ENCODE data around the gene CNST.
"Not testable (repeated sequence)": the region's sequence is repeated elsewhere in the genome, so short reads cannot be mapped to it uniquely, and the experiment has no call there.

CNST gene

DNA sequence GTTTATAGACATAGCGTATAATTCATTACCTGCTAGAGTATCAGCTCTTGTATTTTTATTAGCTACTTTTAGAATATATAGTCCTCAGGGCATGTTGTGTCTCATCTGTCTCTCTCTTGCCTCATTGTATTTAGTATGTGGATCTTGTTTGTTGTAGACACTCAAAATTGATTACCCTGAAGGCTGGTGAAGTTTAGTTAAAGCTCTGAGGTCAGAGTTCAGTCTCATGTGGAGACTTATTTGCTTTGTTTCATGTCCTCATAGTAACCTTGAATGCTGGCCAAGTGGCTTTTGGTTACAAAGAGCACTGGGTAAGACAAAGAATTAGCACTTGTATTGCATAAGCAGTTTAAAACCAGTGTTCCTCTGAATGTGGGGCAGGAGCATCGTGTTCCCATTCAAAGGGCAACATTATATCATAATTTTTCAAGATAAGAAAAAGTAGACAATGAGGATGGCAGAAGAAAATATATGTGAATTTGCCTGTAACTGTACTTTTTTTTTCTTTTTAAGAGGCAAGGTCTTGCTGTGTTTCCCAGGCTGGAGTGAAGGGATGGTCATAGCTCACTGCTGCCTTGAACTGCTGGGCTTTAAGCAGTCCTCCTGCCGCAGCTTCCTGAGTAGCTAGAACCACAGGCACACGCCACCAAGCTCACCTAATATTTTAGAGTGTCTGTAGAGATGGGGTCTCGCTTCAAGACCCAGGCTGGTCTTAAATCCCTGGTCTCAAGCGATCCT lies 17.4 kb downstream of the CNST start:
- DNase-seq, result no peak

DNA sequence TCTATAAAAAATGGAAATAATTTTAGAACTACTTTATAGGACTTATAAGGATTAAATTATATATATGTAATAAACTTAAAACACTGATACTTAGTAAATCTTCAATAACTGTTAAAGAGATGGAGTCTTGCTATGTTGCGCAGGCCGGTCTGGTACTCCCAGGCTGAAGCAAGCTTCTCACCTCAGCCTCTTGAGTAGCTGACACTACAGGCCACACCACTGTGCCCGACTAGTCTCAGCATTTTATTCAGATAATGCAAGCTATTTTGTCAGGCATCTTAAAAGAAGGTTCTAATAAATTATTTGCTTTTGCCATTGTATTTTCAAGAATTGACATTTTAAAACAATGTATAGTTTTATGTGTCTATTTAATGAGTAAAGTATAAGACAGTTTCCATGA lies 20.8 kb downstream of the CNST start:
- no peak for DNase-seq

DNA sequence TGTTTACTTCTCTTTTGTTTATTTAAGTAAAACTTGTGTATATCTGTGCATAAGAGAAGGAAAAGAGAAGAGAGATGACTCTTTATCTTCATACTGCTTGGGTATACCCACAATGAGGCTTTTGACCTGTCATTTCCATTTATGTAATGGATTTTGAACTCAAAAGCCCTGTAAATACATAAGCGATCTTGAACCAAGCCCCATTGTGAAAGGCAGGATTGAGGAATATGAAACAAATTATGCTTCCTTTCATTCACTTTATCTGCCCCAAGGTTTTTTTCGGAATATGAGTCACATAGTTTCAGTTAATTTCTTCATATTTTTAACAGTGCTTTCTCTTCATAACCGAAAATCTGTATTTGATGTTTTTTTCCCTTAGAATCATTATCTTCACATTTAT lies 21.4 kb downstream of the CNST start:
- DNase-seq, result peak; percentile 37

DNA sequence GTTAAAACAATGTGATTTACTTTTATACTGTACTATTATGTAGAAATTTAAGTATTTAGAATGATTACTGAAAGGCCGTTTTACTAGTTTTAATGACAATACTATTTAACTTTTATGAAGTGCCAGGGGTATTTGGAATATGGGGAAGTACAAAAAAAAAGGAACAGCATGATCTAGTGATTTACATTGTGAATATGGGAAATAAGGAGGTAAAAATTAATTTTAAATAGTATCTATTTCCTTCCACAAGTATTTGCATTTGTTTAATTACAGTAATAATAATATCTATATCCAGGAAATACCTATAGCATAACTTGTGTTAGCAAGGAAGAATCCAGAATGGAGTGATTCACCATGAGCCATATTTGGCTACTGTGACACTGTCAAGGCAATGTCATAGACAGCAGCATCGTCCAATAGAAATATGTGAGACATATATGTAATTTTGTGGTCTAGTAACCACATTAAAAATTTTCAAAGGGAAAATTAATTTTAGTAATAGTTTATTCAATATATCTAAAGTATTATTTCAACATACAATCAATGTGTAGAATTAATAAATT lies 22.0 kb downstream of the CNST start:
- DNase-seq, result no peak

DNA sequence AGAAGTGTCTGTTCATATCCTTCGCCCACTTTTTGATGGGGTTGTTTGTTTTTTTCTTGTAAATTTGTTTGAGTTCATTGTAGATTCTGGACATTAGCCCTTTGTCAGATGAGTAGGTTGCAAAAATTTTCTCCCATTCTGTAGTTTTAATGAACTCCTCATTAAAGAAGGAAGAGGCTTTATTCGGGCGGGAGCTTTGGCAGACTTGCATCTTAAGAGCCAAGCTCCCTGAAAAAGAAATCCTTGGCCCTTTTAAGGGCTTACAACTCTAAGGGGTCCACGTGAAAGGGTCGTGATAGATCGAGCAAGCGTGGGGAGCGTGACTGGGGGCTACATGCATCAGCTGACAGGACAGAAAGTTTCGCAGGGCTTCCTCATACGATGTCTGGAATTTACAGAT lies 23.7 kb downstream of the CNST start:
- DNase-seq, result not testable (repeated sequence)

DNA sequence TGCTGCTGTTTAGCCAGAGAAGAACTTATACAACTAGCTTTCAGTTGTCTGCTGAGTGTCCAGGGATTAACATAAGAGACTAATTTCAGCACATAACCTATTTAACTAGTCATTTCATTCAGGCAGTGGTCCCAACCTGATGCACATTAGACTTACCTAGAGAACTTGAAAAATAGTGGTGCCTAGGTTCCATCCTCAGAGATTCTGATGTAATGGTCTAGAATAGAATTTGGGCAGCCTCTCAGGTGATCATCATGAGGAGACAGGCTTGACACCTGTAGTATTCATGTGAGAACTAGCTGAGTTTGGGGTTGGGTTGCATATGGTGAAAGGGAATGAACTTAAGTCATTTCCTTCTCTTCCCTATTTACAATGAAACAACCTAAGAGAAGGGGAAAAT lies 24.8 kb downstream of the CNST start:
- DNase-seq, result no peak

DNA sequence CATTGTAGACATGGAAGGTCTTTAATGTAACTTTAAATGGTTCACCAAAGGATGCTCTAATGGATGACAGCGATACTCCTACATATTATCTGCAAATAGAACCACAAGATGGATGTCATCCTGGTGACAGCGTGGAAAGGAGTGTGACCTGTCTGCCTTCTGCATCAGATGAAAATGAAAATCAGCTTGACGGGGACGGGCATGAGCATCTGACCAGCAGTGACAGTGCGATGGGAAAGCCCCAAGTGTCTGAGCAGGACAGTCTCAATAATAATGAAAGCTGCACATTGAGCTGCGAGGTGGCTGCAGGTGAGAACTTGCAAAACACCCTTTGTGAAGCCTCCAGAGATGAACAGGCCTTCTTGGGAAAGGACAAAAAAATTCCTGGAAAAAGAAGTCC lies 25.2 kb downstream of the CNST start:
- DNase-seq, result peak; percentile 52

DNA sequence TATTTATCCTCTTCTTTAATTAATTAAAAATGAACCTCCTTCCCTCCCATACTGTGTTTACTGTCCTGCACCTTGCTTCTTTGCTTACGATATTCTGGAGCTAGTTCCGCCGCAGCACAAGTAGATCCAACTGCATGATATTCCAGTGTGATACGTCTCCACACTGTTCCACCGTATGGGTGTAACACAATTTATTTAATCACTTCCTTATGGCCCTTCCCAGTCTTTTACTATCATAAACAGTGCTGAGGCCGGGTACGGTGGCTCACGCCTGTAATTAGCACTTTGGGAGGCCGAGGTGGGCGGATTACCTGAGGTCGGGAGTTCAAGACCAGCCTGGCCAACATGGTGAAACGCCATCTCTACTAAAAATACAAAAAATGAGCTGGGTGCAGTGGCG lies 25.7 kb downstream of the CNST start:
- DNase-seq, result no peak

DNA sequence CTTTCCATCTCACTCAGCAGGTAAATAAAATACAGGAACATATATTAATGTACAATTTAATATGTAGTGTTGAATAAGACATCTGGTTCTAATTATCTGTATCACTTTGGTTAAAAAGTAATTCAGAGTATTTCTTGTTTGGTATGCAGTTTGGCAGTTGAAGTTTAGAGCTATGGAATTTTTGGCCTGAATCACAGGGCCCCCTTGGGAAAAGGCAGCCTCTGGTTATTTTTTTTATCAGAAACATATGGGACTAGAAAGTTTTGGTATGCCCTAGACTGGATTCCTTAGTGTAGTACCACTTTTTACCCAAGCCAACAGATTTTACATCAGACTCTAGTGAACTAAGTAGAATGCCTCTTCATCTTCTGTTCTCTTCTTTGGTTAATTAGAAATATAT lies 26.4 kb downstream of the CNST start:
- DNase-seq, result no peak

DNA sequence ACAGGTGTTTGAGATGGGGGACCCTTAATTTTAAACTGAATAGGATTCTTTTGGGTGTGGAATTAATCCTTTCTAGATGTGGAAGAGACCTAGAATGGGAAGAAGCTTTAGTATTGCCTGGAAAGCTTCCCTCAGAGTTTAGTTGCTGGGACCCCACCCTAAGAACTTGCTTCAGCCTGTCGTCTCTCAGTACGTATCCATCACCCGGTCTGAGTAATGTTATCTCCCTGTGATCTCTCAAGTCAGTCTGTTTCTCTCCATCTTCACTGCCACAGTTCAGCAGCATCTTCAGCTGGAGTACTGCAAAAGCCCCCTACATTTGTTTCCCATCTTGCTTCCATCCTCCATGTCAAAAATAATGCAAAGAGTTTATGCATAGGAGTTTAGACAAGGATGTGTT lies 28.9 kb downstream of the CNST start:
- no peak for DNase-seq

DNA sequence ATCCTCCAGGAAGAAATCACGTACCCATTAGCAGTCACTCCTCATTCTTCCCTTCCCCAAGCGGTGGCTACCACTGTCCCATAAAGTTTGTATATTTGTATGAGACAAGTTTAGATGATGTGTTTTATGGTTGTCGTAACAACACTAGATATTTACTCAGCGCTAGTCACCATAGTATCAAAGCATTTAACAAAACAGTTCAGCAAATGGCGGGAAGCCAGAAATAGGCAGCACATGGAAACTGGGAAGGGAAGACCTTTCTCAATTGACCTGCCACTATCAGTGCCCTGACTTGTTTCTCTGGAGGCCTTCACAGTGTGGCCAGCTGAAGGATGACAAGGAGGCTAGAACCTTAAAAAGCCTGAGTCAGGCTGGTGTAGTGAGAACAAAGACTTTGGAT lies 31.1 kb downstream of the CNST start:
- DNase-seq, result no peak

DNA sequence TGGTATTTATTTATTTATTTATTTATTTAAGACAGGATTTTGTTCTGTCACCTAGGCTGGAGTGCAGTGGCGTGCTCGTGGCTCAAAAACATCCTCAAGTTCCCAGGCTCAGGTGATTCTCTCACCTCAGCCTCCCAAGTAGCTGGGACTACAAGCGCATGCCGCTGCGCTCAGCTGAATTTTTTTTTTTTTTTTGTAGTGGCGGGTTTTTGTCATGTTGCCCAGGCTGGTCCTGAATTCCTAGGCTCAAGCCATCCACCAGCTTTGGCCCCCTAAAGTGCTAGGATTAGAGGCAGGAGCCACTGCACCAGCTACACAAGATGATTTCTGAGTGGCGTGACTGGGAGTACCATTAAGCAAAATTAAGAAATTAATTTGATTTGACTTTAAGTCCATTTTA lies 31.7 kb downstream of the CNST start:
- DNase-seq, result no peak

DNA sequence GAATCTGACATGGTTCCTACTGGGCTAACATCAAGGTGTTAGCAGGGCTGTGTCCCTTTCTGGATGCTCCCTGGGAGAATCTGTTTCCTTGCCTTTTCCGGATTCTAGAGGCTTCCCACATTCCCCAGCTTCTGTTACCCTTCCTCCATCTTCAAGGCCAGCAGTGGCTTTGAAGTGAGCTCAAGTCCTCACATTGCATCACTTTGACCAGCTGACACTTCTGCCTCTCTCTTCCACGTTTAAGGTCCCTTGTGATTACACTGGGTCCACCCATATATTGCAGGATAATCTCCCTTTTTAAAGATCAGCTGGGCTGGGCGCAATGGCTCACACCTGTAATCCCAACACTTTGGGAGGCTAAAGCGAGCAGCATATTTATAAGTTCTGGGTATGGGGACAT lies 33.1 kb downstream of the CNST start:
- DNase-seq, result no peak

DNA sequence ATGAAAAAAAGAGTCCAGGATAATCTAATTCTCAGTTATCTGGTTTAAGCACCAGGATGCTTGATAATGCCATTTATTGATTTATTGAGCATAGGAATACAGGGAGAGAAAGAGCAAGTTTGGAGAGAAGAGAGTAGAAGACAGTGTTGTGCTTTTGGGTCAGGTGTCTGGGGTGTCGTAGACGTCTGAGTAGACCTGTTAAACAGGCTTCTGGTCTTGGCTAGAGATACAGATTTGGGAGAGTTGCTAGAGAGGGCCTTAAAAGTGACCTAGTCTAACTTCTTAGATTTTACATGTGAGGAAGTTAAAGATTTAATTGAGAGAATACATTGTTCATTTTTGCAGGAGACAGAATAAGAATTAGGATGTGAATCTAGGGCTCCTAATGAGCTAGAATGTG lies 34.3 kb downstream of the CNST start:
- no peak for DNase-seq

DNA sequence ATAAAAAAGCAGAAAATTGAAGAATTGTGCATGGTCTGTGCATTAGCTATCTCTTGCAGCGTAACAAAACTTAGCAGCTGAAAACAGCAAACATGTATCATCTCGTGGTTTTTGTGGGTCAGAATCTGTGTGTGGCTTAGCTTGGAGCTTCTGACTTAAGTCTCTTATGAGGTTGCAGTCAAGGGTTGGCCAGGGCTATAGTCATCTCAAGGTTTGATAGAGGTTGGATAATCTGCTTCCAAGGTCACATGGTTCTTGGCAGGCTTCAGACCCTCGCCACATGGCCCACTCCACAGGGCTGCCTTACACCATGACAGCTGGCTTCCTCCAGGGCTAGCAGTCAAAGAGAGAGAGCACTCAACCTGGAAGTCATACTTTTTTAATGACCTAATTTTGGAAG lies 35.9 kb downstream of the CNST start:
- DNase-seq, result peak; percentile 42

DNA sequence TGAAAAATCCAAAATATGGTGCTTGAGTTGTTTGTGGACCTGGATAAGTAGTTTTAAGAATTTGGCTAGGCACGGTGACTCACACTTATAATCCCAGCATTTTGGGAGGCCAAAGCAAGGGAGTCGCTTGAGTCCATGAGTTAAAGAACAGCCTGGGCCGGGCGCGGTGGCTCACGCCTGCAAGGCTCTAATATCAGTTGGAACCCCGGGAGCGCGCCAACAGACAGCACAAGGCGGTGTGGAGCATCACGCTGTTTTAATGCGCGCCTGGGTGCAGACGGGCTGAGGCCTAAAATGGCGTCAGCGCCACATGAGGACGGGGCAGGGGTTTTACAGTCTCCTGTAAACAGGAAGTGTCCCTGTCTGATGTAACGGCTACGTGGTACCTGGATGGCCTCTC lies 39.0 kb downstream of the CNST start:
- DNase-seq, result not testable (repeated sequence)

DNA sequence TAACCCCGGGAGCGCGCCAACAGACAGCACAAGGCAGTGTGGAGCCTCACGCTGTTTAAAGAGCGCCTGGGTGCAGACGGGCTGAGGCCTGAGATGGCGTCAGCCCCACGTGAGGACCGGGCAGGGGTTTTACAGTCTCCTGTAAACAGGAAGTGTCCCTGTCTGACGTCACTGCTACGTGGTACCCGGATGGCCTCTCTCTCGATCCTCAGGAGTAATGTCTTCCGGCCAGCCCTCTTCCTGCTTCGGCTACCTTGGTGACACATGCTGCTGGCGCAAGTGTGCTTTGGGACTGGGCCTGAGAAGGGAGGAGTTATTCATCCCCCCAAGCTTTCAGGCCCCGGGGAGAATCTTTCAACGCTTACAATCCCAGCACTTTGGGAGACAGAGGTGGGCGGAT lies 41.2 kb downstream of the CNST start:
- DNase-seq, result no peak

DNA sequence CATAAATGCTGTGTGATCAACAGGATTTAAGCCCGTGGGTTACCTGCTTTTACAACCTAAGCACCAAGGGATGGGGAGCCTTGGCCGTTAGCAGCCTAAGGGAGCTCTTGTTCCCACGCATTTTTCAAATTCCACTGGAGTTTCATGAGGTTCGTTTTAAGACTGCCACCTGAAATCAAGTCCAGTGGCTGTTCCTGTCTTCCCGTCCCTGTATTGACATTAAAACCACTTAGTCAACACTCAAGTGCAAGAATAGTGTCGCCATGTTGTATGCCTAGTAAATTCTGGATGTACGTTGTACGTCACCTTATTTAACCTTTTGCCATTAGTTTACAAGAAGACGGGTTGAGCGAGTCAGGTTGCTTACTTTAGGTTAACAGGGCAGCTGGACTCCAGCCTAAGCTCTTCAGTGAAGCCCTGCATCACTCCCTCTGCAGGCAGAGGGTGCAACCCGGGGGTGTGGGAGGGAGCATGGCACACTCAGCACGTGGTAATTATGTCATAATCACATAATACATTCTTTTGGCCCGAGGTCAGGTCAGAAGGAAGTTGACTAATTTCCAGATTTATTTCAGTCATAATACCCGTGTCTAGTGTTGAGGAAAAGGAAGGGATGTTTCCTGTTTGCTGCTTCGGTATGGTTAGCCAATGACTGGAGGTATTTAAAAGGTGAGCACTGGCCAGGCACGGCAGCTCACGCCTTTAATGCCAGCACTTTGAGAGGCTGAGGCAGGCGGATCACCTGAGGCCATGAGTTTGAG lies 42.5 kb downstream of the CNST start:
- peak; percentile 68 for DNase-seq

DNA sequence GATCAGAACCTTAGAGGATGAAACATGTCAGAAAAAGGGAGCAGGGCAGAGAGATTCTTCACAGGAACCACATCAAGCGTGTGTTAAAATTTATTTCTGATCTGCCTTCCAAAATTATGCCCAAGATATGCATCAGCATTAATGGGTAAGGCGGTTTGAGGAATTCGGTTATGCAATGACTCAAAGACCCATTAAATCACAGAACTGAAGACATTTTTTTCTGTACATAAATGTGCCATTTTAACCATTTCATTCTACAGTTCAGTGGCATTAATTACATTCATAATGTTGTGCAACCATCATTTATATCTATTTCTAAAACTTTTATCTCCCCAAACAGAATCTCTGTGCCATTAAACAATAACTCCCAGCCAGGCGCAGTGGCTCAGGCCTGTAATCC lies 43.4 kb downstream of the CNST start:
- DNase-seq, result no peak

DNA sequence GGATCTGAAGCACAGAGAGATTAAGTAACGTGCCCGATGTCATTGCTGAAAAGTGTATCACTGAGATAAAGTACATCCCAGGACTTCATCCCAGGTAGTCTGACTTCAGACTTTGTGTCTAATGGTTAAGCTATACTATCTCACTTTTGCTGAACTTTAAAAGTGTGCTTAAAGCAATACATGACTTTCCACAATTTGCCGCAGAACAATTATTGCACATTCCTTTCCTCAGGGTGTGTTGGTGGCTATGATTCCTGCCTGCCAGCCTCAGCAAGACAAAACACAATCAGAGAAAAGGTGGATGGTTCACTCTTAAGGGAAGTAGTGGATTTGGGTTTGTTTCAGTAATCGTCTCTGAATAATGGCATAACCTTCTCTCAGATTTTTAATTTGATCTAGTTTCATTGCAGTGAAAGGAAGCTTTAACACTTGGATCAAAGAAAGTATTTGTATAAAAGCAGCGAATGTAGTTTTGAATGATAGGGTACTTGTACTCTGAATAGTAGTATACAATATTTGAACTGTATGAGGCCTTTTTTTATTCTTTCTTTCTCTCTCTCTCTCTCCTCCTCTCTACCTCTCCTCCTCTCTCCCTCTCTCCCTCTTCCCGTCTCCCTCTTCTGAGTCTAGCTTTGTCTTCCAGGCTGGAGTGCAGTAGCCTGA lies 47.0 kb downstream of the CNST start:
- DNase-seq, result no peak

DNA sequence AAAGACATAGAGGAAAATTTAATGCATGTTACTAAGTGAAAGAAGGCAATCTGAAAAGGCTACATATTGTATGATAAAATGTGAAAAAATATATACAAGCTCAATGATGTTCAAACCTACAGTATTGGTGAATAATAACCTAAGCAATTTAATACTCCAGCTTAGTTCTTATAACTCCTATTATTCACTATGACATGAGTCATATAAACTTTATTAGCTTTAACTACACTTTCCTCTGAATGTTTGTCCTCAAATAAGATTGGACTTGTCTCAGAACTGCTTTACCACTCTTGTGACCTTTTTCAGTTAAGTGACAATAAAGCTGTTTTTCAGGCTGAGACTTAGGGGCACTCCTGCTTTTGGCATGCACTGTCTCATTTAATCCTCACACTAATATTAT lies 50.9 kb downstream of the CNST start:
- DNase-seq, result no peak

DNA sequence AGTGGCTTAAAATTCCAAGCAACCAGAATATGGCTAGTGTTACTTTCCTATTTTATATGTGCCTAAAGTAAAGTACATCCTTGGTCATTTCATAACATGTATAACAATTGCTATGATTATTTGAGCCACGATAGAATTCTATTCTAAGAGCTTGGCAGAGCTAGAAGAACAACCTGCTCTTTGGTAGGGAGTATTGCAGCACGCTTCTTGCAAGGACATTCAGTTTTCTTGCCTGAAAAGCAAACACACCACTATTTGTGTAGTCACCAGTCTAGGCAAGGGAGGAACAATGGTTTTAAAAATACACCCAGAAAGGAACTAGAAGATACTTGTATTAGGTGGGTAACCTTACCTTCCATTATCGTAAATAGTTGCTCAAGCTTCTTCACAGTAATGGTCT lies 51.5 kb downstream of the CNST start:
- DNase-seq, result no peak

DNA sequence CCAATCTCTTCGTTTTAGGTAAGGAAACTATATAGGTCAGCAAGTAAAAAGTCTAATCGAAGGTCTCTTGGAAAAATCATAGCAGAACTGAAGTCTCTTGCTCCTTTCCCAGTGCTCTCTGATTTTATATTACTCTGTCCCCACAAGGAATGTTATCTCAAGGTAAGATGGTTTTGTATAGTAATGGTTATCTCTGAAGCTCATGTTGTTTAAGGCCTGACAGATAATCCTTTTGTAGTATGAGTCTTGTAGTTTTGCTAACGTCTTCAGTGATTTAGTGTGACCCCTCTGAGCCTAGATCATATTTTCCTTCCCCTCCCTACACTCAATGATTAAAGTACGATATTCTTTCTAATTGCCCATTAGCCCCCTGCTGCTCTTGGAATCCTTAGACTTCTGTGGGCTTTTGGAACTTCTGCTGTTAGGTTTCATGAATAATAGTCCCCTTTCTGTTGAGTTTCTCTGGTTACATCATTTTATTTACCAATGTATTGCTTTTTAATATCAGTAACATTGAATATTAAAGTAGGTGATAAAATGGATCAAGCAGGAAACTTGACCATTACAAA lies 52.1 kb downstream of the CNST start:
- no peak for DNase-seq
